ENCODE data around the gene KAZN.

The KAZN gene

GRCh38 chr1:14646973-14647372 lies 48.5 kb downstream of the KAZN start:
- Histone ChIP-seq H3K4me1 (ENCODE audit: low read length) (no peaks in the 10 kb centered on the region), H3K9me3 (replicated peaks; ENCODE audit: insufficient read depth, low read length) (no peaks in the 10 kb centered on the region), H3K4me2 (ENCODE audit: low read depth, low read length) (no peak overlapping the region), H3F3A (ENCODE audit: insufficient read depth, low read length) (no peaks in the 10 kb centered on the region), H3K27ac (ENCODE audit: low read length) (no peak overlapping the region), H3K79me2 (ENCODE audit: low read length) (no peaks in the 10 kb centered on the region), H3K36me3 (replicated peaks; ENCODE audit: insufficient read depth, low read length) (no peaks in the 10 kb centered on the region), H2AFZ (ENCODE audit: low read length) (no peak overlapping the region), H3K9me2 (replicated peaks; ENCODE audit: insufficient read depth, low read length) (no peaks in the 10 kb centered on the region), H3K4me3 (ENCODE audit: low read length) (no peak overlapping the region), H4K20me1 (ENCODE audit: insufficient read depth, low read length) (no peaks in the 10 kb centered on the region), H3K9ac (ENCODE audit: low read length) (no peak overlapping the region), H3K27me3 (replicated peaks; ENCODE audit: insufficient read depth, low read length) (no peaks in the 10 kb centered on the region)
- TF ChIP-seq CTCF (IDR thresholded peaks at IDR 0.05; ENCODE audit: low read length) (no peak), EZH2 (optimal IDR thresholded peaks at IDR 0.05; ENCODE audit: low read depth, low read length) (no peak), EZH2phosphoT487 (IDR thresholded peaks at IDR 0.05; ENCODE audit: low read length) (no peak)
- DNase-seq: no peak

DNA sequence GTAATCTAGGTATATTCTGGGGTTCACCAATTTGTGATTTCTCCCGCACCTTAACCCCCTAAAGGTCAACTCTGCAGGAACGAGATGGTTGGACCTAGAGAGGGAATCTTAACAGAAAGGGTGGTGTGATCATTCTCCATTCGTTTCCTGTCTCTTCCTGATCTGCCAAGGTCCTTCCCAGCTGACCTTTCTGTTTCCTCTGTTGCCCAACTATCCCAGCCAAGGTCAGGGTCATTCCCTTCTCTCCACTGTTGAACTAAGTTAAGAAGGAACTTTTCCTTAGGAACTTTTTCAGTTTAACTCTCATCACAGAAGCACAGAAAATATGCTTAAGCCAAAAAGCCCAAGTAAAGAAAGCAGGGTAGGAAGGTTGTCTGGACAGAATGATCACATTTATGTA lies 49.3 kb downstream of the KAZN start:
- Histone ChIP-seq H3K27me3 (replicated peaks; ENCODE audit: insufficient read depth, low read length) (no peaks in the 10 kb centered on the region), H3K9me2 (replicated peaks; ENCODE audit: insufficient read depth, low read length) (no peaks in the 10 kb centered on the region), H3K4me3 (ENCODE audit: low read length) (no peak overlapping the region), H3K36me3 (replicated peaks; ENCODE audit: insufficient read depth, low read length) (no peaks in the 10 kb centered on the region), H3K9ac (ENCODE audit: low read length) (no peak overlapping the region), H4K20me1 (ENCODE audit: insufficient read depth, low read length) (no peaks in the 10 kb centered on the region), H3K4me2 (ENCODE audit: low read depth, low read length) (no peak overlapping the region), H3K9me3 (replicated peaks; ENCODE audit: insufficient read depth, low read length) (no peaks in the 10 kb centered on the region), H3K4me1 (ENCODE audit: low read length) (no peaks in the 10 kb centered on the region), H3K79me2 (ENCODE audit: low read length) (no peaks in the 10 kb centered on the region), H3K27ac (ENCODE audit: low read length) (no peak overlapping the region), H2AFZ (ENCODE audit: low read length) (no peak overlapping the region), H3F3A (ENCODE audit: insufficient read depth, low read length) (no peaks in the 10 kb centered on the region)
- no peak for DNase-seq
- TF ChIP-seq EZH2 (optimal IDR thresholded peaks at IDR 0.05; ENCODE audit: low read depth, low read length): no peak
- TF ChIP-seq CTCF (IDR thresholded peaks at IDR 0.05; ENCODE audit: low read length): no peak
- no peak for TF ChIP-seq EZH2phosphoT487 (IDR thresholded peaks at IDR 0.05; ENCODE audit: low read length)

GRCh38 chr1:14648391-14648790 lies 49.9 kb downstream of the KAZN start:
- Histone ChIP-seq H3K27ac (ENCODE audit: low read length) (no peak overlapping the region), H3K27me3 (replicated peaks; ENCODE audit: insufficient read depth, low read length) (no peaks in the 10 kb centered on the region), H3K79me2 (ENCODE audit: low read length) (no peaks in the 10 kb centered on the region), H3K36me3 (replicated peaks; ENCODE audit: insufficient read depth, low read length) (no peaks in the 10 kb centered on the region), H2AFZ (ENCODE audit: low read length) (no peak overlapping the region), H4K20me1 (ENCODE audit: insufficient read depth, low read length) (no peaks in the 10 kb centered on the region), H3F3A (ENCODE audit: insufficient read depth, low read length) (no peaks in the 10 kb centered on the region), H3K4me2 (ENCODE audit: low read depth, low read length) (no peak overlapping the region), H3K4me1 (ENCODE audit: low read length) (no peaks in the 10 kb centered on the region), H3K4me3 (ENCODE audit: low read length) (no peak overlapping the region), H3K9me3 (replicated peaks; ENCODE audit: insufficient read depth, low read length) (no peaks in the 10 kb centered on the region), H3K9ac (ENCODE audit: low read length) (no peak overlapping the region), H3K9me2 (replicated peaks; ENCODE audit: insufficient read depth, low read length) (no peaks in the 10 kb centered on the region)
- no peak for DNase-seq
- no peak for TF ChIP-seq EZH2phosphoT487 (IDR thresholded peaks at IDR 0.05; ENCODE audit: low read length)
- no peak for TF ChIP-seq CTCF (IDR thresholded peaks at IDR 0.05; ENCODE audit: low read length)
- no peak for TF ChIP-seq EZH2 (optimal IDR thresholded peaks at IDR 0.05; ENCODE audit: low read depth, low read length)

Data from MM.1S (cell line).